A172 (cell line): Measurements from ENCODE around the gene ATP2B3. TPM values are rescaled to one million over a fixed set of nuclear protein-coding genes. Genes with fewer than 3 reads are reported as not detected.

Experiments
- DNase-seq: peaks from one replicate; pipeline ENCODE4 v3.0.0-alpha.2; 2015; ENCODE audit warnings: low spot score
- total RNA-seq: library from RNA; depleted of rRNA; stranded (reverse); fragments of >200 nt; shearing (Covaris generic); gene quantifications from 2 replicates; pipeline ENCODE4 v1.2.3, GENCODE V29; 2014

ATP2B3 gene
- total RNA-seq, 1 experiment from 2014 or later = not detected

DNA sequence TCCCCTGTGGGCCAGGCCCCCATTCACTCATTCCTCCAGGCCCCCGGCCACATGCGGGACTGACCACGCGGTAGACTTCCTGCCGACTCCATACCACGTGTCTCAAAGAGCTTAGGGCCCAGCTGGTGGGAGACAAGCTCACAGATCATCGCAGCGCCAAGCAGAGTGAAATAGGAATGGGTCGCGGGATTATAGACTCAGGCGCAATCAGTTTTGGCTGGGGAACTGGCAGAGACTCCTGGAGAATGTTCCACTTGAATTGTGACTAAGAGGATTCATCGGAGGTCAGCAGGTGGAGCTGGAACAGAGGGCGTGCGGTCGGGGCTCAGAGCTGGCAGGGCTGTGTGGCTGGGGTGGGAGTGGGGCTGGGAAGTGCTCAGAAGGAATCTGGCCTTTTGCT is 15.6 kb downstream of the ATP2B3 start:
- DNase-seq = no peak

DNA sequence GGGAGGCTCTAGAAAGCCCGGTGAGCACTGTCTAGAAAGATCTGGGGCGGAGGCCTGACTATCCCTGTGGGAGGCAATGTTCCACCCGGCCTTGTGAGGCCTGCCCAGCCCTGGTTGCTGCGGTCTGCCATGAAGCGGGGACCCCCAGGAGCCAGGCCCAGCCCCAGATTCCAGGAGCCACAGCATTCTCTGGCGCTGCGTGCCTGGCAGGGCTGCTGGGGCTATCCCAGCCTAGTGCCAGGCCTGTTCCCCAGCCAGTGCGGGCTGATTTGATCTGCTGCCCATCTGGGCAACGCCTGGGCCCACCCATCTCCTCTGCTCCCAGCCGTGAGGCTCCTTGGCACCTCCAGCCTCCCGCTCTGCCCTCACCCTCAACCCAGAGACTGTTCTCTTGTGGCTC is 19.6 kb downstream of the ATP2B3 start:
- no peak for DNase-seq

DNA sequence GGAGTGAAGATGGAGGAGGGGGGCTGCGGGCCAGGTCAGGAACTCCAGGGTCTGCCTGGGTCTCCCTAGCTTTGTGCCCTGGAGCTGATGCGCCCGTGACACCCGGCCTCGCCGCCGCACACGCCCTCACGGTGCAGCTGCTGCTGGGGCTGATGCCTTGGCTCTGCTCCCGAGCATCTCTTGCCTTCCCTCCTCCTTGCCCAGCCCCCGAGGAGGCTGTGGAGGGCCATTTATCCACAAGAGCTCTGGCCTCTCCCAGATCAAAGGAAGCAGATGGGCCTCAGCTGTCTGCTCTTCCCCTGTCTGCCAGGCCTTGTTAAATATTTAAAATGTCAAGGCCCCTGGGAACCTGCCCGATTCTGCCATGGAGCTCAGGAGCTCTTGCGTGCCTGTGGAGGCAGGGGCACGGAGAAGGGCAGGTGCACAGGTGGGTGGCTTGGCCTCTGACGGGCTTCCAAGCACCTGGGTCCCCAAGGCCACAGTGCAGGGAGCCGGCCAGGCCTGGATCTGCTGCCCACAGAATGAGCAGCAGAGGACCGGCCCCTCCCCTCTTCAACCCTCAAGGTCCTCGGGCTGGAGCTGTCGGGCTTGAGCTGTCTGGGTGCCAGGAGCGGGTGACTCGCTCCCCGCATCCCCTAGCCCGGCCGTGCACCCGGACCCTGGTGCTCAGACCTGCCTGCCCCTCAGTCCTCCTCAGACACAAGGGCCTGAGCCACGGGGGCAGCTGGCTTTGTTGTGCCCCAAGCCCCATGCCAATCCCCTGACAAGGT is 20.3 kb downstream of the ATP2B3 start:
- DNase-seq = no peak

DNA sequence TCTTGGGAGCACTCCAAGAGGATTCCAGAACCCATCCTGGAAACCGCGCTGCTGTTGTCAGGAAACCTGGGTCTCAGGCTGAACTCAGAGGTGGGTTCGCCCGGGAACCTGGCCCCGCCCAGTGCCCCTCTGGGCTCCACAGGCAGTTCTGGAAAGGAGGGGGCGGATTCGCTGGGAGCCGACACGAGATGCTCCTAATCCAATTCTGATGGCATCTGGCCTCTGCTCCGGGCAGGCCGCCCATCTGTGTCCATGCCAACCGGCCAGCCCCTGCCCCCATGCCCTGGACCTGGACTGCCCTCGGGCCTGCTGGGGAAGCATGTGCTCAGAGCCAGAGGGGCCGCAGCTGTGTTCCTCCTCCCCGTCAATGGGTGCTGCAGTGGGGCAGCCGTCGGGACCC is 21.0 kb downstream of the ATP2B3 start:
- no peak for DNase-seq

DNA sequence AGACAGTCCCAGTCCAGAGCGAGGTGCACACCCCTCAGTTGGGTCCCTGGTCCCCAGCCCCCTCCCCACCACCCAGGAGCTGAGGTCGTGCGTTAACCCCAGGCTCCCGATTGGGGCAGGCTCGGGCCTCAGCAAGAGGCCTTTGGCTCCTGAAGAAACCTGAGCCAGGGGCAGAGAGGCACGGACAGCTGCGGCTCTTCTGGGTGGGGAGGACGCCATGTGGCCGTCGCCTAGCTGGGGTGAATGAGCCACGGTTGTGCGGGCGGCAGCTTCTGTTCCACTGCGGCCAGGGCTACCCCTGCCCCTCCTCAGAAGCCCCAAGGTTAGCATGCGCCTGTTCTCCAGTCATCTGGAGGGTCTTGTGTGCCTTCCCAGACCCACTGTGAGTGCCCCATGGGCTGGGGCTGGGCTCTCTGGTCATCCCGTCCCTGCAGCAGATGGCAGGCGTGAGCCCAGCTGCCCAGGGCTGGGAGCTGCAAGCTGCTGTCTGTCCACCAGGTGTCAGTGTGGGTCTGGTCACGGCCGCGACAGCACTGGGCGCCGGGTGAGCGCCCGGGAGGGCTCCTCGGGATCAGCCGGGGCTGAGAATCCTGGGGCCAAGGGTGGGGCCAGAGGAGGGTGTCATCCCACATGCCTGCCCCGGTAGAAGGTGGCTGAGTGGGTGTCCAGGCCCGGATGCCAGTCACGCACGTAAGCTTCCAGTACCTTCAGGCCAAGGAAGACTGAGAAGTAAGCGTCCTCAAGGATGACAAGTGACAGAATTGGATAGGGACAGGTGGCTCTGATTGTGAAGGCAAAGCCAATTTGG is 21.9 kb downstream of the ATP2B3 start:
- peak; percentile 61 for DNase-seq

DNA sequence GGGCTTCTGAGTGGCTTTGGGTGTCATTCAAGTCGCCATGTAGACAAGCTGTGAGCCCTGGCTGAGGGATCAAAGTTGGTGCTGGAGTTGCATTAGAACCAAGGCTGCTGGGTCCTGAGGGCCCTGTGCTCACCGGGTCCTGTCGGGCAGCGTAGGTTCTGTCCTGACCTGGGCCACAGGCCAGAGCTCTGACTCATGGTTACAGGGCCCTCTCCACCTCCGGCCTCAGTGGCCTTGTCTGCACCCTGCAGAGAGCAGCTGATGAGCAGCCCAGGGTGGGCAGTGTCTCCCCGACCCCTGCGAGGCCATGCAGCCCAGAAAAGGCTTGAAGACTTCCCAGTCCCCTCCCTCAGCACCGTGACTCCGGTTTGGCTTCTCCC is 22.5 kb downstream of the ATP2B3 start:
- no peak for DNase-seq

DNA sequence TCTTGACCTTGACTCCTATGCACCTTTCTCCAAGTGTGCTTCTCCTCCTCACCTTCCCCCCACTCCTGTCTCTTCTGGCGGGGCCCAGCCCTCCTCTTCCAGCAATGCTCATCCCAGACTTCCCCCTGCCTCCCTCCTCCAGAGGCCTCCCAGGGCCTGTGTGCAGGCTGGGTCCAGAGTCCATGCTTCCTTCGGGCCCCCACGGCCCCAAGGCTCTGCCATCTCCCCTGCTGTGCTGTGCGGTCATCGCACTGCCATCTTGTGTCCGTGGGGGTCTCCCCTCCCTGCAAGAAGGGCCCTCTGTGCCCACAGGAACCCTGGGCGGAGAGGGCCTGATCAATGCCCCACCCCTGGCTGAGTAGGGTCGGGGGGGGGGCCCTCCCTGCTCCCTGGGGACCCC is 27.3 kb downstream of the ATP2B3 start:
- DNase-seq = no peak

DNA sequence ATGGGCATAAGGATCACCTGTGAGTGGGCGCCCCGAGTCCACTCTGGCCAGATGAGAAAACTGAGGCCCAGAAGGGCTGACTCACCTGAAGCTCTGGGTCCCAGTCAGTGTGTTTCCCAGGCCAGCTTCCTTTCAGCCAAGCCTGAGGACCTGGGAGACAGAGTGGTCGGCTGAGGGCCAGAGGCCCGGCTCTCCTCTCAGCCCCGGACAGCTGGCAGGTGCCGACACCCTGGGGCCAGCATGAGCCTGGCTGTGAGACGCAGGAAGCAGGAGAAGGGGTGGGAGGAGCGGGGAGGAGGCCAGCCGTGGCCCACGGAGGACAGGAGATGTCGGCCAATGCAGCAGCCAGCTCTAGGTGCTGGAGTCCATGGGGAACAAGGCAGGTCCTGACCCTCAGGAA is 28.9 kb downstream of the ATP2B3 start:
- DNase-seq = no peak

DNA sequence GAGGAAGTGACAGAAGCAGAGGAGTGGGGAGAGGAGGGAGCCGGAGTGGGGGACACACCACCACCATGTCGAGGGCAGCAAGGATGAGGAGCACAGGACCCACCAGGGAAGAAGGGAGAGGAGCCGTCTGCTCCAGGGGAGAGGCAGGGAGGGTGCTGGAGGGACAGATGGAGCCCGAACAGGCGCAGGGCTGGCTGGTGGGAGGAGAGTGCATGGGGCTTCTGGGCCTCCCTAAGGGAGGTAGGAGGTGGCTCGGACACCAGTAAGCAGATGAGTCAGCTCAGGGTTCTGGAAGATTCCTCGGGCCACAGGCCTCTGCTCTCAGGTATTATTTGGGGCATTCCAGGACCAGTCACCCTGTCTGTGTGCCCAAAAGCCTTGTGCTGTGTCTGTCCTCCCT is 29.8 kb downstream of the ATP2B3 start:
- DNase-seq = no peak

DNA sequence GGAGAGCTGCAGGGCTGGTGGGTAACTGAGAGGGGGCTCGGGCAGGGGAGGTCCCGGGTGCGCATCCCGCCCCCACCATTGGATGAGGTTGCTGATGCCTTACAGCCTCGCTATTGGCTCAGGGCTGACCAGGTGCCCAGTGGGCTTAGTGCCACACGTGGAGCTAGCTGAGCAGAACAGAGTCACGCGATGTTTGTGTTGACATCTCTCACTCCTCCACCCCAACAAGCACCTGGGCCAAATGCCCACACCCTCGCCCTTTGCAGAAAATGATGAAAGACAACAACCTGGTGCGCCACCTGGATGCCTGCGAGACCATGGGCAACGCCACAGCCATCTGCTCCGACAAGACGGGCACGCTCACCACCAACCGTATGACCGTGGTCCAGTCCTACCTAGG is 31.8 kb downstream of the ATP2B3 start:
- DNase-seq = no peak

DNA sequence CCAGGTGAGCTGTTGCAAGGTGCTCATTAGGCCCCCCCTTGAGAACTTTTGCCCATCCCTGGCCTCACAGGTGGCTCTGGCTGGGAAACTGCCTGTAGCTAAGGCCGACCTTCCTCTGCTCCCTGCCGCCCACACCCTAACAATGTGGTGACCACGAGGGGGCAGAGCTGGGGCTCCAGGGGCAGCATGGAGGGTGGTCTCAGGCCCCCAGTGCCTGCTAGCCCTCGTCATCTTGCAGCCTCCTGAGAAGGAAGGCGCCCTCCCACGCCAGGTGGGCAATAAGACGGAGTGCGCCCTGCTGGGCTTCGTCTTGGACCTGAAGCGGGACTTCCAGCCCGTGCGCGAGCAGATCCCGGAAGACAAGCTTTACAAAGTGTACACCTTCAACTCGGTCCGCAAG is 32.4 kb downstream of the ATP2B3 start:
- DNase-seq = no peak

DNA sequence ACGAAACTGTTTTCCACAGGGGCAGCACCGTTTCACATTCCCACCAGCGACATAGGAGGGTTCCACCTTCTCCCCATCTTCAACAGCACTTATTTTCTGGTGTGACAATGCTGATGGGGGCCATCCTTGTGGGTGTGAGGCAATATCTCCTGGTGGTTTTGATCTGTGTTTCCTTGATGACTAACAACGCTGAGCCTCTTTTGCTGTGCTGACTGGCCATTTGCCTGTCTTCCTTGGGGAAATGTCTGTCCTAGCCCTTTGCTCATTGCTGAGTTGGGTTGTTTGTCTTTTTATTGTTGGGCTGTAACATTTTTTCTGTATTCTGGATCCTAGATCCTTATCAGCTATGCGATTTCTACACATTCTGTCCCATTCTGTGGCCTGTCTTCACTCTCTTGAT is 33.7 kb downstream of the ATP2B3 start:
- peak; percentile 49 for DNase-seq

DNA sequence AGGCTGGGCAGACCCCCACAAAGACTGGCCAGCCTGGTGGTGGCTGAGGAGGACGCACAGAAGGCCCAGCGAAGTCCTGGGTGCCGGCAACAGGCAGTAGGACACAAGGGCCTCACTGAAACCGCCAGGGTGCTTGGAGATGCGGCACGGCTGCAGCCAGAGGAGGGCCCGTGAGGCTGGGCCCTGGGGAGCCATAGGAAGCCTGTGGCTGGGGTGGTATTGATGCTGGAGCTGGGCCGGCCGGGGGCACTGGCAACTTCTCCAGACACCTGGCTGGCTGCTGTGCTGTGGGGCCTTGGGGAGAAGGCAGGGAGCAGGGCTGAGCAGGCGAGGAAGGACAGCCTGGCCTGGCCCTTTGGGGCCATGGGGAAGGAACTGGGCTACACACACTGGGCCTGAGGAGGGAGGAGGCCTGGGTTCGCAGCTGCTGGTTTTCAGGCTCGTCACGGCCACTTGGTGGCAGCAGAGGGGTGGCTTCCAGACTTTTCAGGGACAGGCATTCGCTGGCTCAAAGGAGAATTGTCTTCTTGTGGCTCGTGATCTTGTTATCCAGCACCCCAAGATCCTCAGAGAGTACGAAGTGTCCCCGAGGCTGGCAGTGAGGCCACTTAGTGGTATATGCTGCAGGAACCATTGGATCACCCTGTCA is 37.2 kb downstream of the ATP2B3 start:
- DNase-seq = peak; percentile 46

DNA sequence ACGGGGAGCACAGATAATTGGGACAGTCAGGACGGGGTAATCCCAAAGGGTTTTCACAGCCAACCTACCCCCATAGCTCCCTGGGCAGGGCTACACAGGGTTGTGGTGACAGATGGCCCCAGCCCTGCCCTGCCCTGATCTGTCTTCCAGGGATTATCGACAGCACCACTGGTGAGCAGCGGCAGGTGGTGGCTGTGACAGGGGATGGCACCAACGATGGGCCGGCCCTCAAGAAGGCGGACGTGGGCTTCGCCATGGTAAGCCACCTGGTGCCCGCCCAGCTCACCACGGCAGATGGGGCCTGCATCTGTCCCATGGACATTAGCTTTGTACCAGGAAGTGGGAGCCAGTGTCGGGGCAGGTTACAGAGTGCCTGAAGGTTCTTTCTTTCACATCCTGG is 39.3 kb downstream of the ATP2B3 start:
- no peak for DNase-seq

DNA sequence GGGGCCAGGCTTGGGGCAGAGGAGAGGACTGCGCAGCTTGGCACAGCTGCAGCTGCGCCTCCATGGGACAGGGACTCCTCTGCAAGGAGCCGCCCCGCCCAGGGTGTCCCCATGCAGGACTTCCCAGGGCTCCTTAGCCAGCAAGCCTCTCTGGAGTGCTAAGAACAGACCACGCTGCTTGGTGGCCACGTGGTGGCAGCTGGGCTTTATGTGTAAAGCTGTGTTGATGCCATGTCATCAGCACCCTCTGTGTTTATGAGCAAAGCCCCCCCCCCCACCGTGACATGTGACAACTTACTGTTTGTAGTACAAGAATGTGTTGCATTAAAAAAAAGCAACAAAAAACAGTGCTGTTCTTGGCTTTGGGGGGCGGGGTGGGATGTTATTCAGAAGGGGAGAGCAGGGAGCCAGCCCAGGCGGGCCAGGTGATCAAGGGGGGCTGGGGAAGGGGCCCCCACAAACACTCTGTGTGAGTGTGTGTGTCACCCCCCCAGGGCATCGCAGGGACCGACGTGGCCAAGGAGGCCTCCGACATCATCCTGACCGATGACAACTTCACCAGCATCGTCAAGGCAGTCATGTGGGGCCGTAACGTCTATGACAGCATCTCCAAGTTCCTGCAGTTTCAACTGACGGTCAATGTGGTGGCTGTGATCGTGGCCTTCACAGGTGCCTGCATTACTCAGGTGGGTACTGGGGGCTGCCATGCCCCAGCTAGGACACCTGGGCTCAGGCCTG is 40.3 kb downstream of the ATP2B3 start:
- DNase-seq = no peak

DNA sequence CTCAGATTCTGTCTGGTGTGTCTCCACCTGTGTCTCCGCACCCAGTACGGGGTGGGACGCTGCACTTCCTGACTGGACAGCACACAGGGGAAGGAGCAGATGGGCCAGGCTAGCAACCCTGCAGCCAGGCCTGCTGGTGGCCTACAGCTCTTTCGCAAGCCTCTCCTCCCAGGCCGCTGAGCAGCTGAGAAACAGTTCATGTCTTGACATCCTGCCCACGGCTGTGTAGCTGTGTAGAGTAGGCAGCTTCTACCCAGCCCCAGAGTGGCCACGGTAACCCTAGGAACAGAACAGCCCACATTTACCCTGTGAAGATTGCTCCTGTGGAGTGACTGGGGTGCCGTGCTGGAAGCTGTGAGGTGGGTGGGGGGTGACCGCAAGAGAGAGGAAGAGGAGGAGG is 42.6 kb downstream of the ATP2B3 start:
- DNase-seq = no peak

DNA sequence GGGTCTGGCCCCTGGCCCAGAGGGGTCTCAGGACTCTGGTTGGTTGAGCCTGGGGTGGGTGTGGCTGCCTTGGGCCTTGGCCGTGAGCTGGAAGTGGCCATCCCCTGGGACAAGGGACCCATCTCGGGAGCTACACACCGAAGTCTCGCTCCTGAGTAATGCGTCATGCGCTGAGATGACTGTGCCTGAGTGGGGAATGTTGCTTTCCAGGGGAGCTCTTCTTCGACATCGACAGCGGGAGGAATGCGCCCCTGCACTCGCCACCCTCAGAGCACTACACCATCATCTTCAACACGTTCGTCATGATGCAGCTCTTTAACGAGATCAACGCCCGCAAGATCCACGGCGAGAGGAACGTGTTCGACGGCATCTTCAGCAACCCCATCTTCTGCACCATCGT is 43.0 kb downstream of the ATP2B3 start:
- DNase-seq = no peak

DNA sequence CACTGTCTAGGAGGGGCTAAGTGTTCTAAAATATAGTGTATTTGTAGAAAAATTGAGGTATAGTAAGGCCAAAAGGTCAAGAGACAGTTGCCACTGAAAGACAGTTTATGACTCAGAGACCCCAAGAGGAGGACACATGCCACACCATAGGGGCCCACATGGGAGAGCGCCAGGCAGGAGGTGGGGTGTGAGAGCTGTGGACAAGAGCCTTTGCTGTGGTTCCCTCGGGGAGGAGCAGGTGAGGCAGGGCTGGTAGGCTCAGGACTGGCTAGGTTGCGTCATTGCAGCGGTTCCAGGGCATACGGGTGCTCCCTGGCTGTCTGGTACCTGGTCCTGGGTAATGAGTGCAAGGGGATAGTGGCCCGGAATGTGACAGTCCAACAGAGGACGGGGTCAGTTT is 43.9 kb downstream of the ATP2B3 start:
- no peak for DNase-seq

DNA sequence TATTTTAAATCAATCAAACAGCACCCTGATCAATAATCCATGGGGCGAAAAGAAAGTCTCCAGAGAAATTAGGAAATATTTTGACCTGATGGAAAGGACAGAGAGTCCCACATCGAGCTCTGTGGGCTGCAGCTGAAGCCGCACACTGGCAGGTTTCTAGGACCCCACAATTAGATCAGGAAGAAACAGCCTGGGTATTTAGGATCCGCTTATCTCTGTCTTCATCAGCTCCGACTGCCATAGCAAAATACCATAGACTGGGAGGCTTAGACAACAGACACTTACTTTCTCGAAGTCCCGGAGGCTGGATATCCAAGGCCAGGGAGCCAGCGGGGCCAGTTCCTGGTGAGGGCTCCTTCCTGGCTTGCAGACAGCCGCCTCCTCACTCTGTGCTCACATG is 45.1 kb downstream of the ATP2B3 start:
- DNase-seq = no peak

DNA sequence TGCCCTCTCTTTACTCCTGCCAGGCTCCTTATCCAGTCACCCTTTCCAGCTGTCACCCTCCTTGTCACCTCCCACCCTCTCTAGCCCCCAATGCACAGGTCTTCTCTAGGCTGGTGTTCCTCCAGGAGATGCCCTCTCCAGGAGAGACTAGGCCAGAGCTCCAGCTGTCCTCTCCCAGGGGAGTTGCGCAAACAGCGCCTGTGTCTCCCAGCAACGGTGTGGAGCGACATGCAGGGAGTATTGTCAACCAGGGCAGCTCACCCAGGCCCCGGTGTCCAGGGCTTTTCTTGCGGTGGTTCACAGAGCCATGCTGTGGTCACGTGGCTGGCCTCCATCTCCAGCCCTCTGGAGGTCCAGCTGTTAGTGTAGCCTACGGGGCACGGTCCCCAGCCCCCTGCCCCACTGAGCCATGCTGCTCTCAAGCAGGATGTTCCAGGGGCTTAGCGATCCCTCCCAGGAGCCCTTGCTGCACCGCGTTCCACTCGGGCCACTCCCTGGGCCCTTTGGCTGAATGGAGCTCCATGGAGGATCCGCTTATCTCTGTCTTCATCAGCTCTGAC is 46.7 kb downstream of the ATP2B3 start:
- no peak for DNase-seq

DNA sequence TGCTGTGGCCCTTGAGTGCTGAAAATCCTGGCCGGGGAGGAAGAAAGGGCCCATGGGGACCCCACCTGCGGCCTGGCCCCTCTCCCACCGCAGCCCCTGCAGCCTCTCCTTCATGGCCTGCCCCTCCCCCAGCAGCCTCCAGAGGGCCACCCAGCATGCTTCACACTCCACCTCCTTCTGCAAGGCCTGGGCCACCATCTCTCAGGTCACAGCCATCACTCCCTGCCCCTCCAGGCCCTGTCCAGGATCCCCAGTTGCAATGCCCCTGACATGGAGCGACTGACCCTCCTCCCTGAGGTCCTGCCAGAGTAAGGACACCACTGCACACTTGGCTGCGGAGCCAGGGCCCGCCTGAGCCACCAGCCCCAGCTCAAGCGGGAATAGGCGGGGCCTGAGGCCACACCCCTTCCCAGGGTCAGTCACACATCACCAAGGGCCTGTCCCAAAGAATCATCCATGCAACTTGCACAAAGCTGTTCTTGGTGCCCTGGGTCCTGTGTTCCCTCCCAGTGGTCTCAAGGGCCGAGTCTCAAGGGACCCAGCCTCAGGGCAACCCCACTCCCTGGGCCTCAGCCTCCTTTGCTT is 48.6 kb downstream of the ATP2B3 start:
- DNase-seq = no peak
